Activated T-cell treated with anti-CD3 and anti-CD28 coated beads, Interleukin-2, amount 50 U/mL, for 4 hours (primary cell): Measurements from ENCODE around the gene CENPP. TPM values are rescaled to one million over a fixed set of nuclear protein-coding genes. Genes with fewer than 3 reads are reported as not detected.

Source experiments
- ATAC-seq, 2 donors: fragments of 200-7000 bp; cut with Tn5 transposase; one replicate each; pipeline ENCODE4 v1.10.0; 2021
- DNase-seq: peaks from one replicate; pipeline ENCODE4 v3.0.0-alpha.2; 2020
- H3K27me3 Mint-ChIP-seq: one replicate; pipeline ENCODE4 v1.8.0; 2021; ENCODE audit warnings: low read depth, mixed read lengths
- H3K36me3 Mint-ChIP-seq: one replicate; pipeline ENCODE4 v1.8.0; 2022; ENCODE audit warnings: mixed read lengths; ENCODE audit not compliant: insufficient read depth
- H3K4me1 Mint-ChIP-seq: one replicate; pipeline ENCODE4 v1.8.0; 2021; ENCODE audit warnings: low read depth, mixed read lengths
- H3K4me3 Mint-ChIP-seq: one replicate; pipeline ENCODE4 v1.8.0; 2021; ENCODE audit warnings: mild to moderate bottlenecking, moderate library complexity, mixed read lengths
- H3K9me3 Mint-ChIP-seq: one replicate; pipeline ENCODE4 v1.8.0; 2021; ENCODE audit warnings: mixed read lengths
- total RNA-seq, 3 donors: library from RNA; stranded (reverse); gene quantifications; one replicate each; pipeline ENCODE4 v1.2.1, GENCODE V29; 2021

The CENPP gene
- total RNA-seq, 3 donors from 2014 or later = 13.7 to 17.7 (median 15.6) TPM

- DNase-seq (no peak), ATAC-seq (no peak)
- Mint-ChIP-seq H3K9me3 (no peaks in the 10 kb centered on the region), H3K36me3 (no peaks in the 10 kb centered on the region), H3K4me1 (peaks cover 4% of the 10 kb centered on the region), H3K27me3 (no peaks in the 10 kb centered on the region), H3K4me3 (no peak overlapping the region)
Measured at GRCh38 chr9:92480291-92480771, 154.6 kb downstream of the CENPP start.

GRCh38 chr9:92480986-92481633, 155.4 kb downstream of the CENPP start:
- Mint-ChIP-seq H3K27me3 (no peaks in the 10 kb centered on the region), H3K9me3 (no peaks in the 10 kb centered on the region), H3K4me3 (no peak overlapping the region), H3K4me1 (peaks cover 4% of the 10 kb centered on the region), H3K36me3 (no peaks in the 10 kb centered on the region)
- DNase-seq (no peak), ATAC-seq (no peak)

- ATAC-seq (no peak), DNase-seq (no peak)
- no peaks in the 10 kb centered on the region for H3K9me3 Mint-ChIP-seq
- H3K4me3 Mint-ChIP-seq = no peak within 1 kb of the TSS
- no peaks in the 10 kb centered on the region for H3K36me3 Mint-ChIP-seq
- no peaks in the 10 kb centered on the region for H3K27me3 Mint-ChIP-seq
- peaks cover 4% of the 10 kb centered on the region for H3K4me1 Mint-ChIP-seq
Measured at GRCh38 chr9:92482329-92482728, 156.6 kb downstream of the CENPP start, which contains the start of gene ASPN. ASPN (minus strand) TSS chr9:92482506.

DNA sequence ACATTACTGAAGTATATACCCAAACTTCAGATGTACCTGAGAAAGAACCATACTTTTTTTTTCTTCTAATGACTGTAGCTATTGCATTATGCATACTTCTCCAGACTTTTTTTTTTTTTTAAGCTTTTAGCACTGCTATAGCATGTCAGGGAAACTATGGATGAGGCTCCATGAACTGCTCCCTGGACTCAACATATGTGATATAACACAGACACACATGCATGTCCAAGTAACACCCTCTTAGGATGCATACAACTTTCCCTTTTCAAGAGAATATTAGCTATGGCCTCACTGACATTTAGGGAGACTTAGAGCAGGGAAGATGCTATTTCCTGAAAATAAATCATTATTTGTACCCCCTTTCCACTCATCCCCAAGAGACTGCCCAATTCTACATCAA, 157.1 kb downstream of the CENPP start:
- Mint-ChIP-seq H3K36me3 (no peaks in the 10 kb centered on the region), H3K4me1 (peaks cover 4% of the 10 kb centered on the region), H3K4me3 (no peak overlapping the region), H3K9me3 (no peaks in the 10 kb centered on the region), H3K27me3 (no peaks in the 10 kb centered on the region)
- DNase-seq (no peak), ATAC-seq (no peak)

DNA sequence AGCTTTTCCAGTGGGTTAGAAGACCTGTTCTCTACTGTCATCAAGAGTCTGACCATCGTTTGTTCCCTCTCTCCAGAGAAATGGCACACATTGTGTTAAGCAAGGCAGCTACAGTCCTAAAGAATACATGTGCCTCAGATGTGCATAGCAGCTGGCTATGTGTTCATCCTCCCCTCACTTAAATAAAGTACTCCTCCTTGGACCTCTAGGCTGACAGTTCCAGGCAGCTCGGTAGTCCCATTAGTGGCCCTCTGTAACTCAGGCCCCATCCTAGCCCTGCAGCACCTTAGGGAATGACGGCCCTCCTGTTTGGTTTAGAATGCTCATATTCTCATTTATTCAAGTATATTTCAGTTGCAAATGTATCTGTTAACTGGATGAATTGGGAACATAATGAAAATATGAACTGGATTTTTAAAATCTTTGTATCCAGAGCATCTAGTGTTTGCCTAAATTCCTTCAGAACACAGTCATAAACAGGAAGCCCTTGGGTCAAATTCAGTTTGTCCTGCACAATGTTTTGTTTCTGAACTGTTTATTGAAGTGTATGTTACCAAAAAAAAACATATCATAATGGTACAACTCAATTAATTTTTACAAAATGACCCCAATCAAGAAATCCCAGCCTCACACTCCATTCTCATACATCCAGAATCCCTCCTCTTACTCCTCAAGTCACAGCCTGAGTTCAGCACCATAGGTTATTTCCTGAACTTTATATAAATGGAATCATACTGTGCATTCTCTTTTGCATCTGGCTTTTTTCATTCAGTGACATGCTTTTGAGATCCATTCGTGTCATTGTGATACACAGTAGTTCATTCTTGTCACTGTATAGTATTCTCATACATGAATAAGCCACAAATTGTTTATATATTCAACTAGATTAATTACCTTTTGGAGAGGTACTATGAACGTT, 158.1 kb downstream of the CENPP start:
- H3K4me1 Mint-ChIP-seq = peaks cover 4% of the 10 kb centered on the region
- no peaks in the 10 kb centered on the region for H3K9me3 Mint-ChIP-seq
- no peaks in the 10 kb centered on the region for H3K27me3 Mint-ChIP-seq
- DNase-seq (no peak), ATAC-seq (no peak)
- H3K36me3 Mint-ChIP-seq = no peaks in the 10 kb centered on the region
- no peak overlapping the region for H3K4me3 Mint-ChIP-seq

DNA sequence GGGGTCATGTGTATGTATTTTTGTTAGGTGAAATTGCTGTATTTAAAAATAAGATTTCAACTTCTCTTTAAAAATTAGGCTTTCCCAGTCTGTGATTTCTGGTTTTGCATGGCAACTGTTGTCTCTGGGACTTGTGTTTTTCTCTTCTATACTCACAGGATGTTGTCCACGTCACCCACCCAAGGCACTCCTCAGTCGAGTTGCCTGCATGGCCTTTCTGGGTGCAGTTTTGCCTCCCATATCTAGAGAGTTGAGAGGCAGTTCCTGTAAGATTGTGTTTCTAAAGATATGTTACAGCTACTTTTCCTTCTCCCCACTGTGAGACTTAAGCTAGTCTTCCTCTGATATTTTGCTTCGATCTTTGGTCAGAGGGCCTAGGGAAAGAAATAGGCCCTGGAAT, 158.8 kb downstream of the CENPP start:
- ATAC-seq = no peak
- Mint-ChIP-seq H3K36me3 (no peaks in the 10 kb centered on the region), H3K27me3 (no peaks in the 10 kb centered on the region), H3K4me3 (no peak overlapping the region), H3K4me1 (peaks cover 4% of the 10 kb centered on the region), H3K9me3 (no peaks in the 10 kb centered on the region)
- no peak for DNase-seq

GRCh38 chr9:92486371-92486770, 160.6 kb downstream of the CENPP start:
- ATAC-seq (no peak), DNase-seq (no peak)
- Mint-ChIP-seq H3K4me1 (no peaks in the 10 kb centered on the region), H3K9me3 (no peaks in the 10 kb centered on the region), H3K27me3 (no peaks in the 10 kb centered on the region), H3K36me3 (no peaks in the 10 kb centered on the region), H3K4me3 (no peak overlapping the region)

- no peaks in the 10 kb centered on the region for H3K27me3 Mint-ChIP-seq
- no peaks in the 10 kb centered on the region for H3K4me1 Mint-ChIP-seq
- no peak for ATAC-seq
- no peak for DNase-seq
- H3K36me3 Mint-ChIP-seq = no peaks in the 10 kb centered on the region
- H3K9me3 Mint-ChIP-seq = no peaks in the 10 kb centered on the region
- no peak overlapping the region for H3K4me3 Mint-ChIP-seq
Measured at GRCh38 chr9:92488681-92489550, 163.2 kb downstream of the CENPP start.

- H3K9me3 Mint-ChIP-seq = no peaks in the 10 kb centered on the region
- H3K4me1 Mint-ChIP-seq = no peaks in the 10 kb centered on the region
- no peaks in the 10 kb centered on the region for H3K27me3 Mint-ChIP-seq
- H3K4me3 Mint-ChIP-seq = no peak overlapping the region
- DNase-seq (no peak), ATAC-seq (no peak)
- H3K36me3 Mint-ChIP-seq = no peaks in the 10 kb centered on the region
Measured at GRCh38 chr9:92492781-92493401, 167.1 kb downstream of the CENPP start.

DNA sequence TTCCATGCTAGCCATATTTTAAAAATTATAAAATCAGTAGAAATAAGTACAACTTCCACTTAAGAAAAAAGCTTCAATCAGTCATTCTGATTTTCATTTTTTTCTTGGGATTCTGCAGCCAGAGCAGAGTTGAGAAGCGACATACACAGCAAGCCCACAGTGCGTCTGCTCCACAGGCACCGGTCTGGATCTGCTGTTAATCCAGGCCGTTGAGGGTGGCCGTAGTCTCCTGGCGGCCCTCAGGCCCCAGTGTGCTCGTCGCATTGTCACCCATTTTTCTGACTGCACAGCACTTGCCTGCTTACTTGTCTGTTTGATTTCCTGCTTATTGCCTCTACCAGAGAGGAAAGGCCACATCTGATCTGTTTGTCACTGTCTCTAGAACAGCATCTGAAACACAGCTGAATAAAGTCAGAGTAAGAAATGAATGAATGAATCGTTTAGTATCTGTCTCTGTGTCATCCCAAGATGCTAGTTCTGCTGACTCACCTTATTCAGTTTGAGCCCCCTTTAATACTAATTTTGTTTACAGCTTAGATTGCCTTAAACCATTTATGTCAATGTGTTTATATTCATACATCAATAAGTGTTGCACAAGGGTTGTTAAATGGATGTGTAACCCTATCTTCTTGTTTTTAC, 168.1 kb downstream of the CENPP start:
- Mint-ChIP-seq H3K4me1 (no peaks in the 10 kb centered on the region), H3K36me3 (no peaks in the 10 kb centered on the region), H3K27me3 (no peaks in the 10 kb centered on the region), H3K9me3 (no peaks in the 10 kb centered on the region), H3K4me3 (no peak overlapping the region)
- ATAC-seq (no peak), DNase-seq (no peak)

DNA sequence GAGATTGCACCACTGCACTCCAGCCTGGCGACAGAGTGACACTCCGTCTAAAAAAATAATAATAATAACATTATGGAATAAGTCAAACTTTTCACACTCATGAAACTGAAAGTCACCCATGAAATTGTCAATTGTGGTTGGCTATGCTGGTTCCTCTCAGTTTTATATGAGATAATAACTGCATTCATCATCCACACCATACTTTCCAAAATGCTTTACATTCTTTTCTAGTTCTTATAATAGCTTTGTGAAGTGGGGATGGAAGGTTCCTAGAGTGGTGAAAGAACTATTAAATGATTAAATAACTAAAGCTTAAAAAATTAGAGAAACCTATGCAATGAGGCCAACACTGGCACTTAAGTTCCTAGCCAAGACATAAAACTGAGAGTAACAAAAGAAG, 169.1 kb downstream of the CENPP start:
- H3K36me3 Mint-ChIP-seq = no peaks in the 10 kb centered on the region
- no peak overlapping the region for H3K4me3 Mint-ChIP-seq
- ATAC-seq (no peak), DNase-seq (no peak)
- no peaks in the 10 kb centered on the region for H3K4me1 Mint-ChIP-seq
- no peaks in the 10 kb centered on the region for H3K9me3 Mint-ChIP-seq
- no peaks in the 10 kb centered on the region for H3K27me3 Mint-ChIP-seq

DNA sequence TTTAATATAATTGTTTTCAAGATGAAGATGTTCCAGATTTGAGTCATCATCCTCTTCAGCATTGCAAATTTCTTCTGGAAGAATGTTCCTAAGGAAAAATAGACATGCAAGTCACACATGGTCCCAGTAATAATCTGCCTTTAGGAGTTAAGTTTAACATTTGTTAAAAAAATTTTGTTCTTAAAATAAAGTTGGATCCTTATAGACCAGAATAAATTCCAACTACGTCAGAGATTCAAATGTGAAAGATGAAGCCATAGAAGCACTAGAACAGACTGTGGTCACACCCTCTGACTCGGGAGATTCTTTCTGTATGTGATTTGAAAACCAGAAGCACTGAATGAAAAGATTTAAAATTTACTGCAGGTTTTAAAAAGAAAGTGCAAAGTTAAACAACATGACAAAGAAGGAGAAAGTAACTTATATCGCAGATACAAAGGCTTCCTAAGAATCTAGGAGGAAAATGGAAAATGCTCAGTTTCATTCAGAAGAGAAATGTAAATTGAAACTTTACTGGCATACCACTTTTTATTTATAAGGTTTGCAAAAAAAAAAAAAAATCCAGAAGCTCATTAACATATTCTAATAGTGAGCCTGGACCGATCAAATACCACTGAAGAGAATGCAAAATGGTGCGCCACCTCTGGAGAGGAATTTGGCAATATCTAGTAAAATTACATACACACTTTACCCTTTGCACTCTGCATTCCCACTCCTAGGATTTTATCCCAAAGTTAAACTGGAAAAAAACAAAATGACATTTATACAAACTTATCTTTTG, 170.8 kb downstream of the CENPP start:
- H3K9me3 Mint-ChIP-seq = no peaks in the 10 kb centered on the region
- no peaks in the 10 kb centered on the region for H3K4me1 Mint-ChIP-seq
- ATAC-seq (no peak), DNase-seq (no peak)
- no peak overlapping the region for H3K4me3 Mint-ChIP-seq
- H3K36me3 Mint-ChIP-seq = no peaks in the 10 kb centered on the region
- H3K27me3 Mint-ChIP-seq = no peaks in the 10 kb centered on the region

DNA sequence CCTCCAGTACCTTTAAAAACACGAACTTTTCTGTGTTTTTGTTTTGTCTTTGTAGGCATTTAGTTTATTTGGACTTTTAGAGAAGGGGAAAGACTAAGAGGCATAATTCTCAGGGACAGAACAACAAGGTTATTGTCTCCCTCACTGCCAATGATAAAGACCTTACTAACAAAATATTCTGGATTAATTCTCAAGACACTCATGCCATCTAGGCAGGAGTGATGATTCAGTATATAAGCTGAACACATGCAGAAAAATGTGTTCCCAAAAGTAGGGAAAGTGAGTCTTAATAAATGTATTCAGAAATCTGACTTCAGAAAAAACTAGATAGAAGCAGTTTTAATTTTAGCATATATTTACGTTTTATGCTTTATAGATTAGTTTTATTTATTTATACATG, 173.9 kb downstream of the CENPP start:
- no peak overlapping the region for H3K4me3 Mint-ChIP-seq
- no peak for ATAC-seq
- no peaks in the 10 kb centered on the region for H3K36me3 Mint-ChIP-seq

More for the DNA sequence above, 173.9 kb downstream of the CENPP start:
- no peaks in the 10 kb centered on the region for H3K9me3 Mint-ChIP-seq
- no peak for DNase-seq
- no peaks in the 10 kb centered on the region for H3K27me3 Mint-ChIP-seq
- no peaks in the 10 kb centered on the region for H3K4me1 Mint-ChIP-seq
